GM18517 (cell line): Measurements from ENCODE around the gene PIGN.

Experiments used
- ATAC-seq: cut with Tn5 transposase; IDR thresholded peaks from one replicate; pipeline ENCODE4 v1.9.1; 2021; ENCODE audit warnings: mild to moderate bottlenecking, moderate library complexity; ENCODE audit not compliant: unreplicated experiment

Gene PIGN

DNA sequence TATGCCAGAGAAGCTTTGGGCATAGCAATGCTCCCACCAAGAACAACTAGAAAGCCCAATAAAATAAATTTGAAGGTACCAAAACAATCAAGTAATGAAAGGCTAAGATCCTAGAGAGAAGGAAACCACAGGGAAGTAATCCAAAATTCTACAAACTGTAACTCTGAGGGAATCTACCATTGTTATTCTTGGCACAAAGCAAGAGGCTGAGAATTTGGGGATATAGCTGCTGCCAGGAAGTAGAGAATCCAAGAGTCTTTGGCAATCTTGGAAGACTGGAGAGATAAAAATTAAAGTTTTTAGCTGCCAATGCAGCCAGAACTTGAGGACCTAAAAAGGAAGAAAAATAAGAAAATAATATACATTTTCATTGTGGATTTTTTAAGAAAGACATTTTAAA lies 68.5 kb downstream of the PIGN start:
- ATAC-seq = no peak

DNA sequence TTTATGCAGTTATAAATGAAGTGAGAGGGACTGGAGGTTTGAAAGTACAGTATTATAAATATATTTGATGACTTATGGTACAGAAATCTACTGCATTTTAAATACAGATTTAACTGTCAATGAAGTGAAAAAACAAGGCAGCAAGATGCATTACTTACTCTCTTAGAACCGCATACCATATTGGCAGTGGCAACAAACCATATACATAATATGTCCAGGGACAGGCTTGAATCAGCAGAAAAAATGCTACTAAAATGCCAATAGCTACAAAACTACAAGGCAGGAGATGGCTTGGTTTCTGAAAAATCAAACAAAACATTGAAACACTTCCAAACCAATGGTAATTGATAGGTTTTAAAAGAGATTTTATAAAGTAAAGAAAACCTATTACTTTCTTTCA lies 77.2 kb downstream of the PIGN start:
- ATAC-seq = no peak

DNA sequence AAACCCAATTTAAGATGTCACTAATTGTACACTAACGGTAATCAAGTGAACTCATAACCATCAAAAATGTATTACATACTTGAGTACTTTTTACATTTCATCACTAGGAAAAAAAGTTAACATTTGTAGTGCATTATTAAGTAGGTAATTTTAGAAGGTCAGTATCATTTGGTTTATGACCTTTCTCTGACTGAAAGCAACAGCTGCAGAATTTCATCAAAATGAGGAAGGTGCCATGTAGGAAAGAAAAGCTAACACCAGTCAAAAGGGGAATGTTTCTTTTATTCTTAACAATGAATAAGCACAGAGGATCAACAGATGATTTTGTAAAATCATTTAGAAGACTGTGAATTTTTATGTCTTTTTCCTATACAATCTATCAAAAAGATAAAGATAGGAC lies 79.0 kb downstream of the PIGN start:
- ATAC-seq = no peak

GRCh38 chr18:62106271-62106670 lies 80.6 kb downstream of the PIGN start:
- ATAC-seq = no peak

- no peak for ATAC-seq
Observed at GRCh38 chr18:62105376-62105775, 81.5 kb downstream of the PIGN start.

DNA sequence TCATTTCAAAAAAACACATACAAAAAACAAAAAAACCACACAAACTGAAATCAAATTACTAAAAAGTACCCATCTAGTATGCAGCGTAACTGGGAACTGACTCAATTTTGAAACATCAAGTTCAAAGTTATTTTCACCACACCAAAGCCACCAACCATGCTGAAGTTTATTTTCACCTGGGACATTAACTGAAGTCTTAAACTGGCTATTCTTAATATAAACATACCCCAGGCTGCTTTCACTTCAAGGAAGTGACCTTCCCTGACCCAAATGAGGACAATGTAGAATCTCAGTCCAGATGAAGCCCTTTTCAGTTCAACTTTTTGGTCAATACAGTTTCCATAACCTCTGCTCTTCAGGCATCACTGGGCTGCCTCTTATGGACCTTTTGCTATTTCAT lies 84.6 kb downstream of the PIGN start:
- no peak for ATAC-seq

GRCh38 chr18:62101321-62101721 lies 85.5 kb downstream of the PIGN start:
- no peak for ATAC-seq

- no peak for ATAC-seq
Observed at GRCh38 chr18:62098960-62099359, 87.9 kb downstream of the PIGN start.

DNA sequence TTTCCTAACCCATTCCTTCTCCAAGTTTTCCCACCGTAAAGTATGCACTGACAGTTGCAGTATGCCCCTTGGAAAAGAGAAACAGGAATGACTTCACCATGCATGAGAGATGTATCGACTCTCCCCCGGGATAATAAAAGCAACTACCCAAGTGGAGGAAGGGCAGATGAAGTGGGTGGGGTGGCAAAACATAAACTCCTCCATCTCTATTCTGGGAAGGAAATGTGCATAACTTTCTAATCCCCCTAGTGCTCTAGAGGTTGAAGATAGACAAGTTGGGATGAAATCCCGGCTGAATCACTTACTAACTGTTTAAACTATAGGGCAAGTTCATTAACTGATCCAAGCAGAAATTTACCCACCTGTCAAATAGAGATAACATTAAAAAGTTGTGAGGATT lies 89.2 kb downstream of the PIGN start:
- no peak for ATAC-seq

DNA sequence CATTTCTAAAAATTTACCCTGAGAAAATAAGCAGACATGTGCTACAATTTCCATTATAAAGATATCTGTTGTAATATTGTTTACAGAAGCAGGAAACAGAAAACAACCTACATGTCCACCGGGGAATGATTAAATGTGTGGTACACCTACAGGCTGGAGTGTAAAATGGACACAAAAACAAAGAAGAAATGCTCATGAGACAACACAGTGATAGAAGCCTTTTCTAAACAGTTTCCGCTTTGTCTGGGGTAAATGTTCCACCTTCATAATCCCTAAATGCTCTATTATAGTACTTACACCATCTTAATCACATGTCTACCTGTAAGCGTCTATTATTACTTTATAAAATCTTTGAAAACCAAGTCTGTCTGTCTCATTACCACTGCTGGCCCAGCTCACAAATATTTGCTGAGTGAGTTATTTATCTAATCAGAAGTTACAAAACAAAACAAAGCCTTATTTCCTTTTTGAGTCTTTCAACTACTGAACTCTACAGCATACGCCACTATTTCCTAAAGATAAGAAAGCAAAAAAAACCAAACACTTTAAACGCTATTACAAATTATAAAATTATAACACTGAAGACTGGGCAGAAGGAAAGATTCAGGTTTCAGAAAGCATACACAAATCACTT lies 95.3 kb downstream of the PIGN start:
- ATAC-seq = no peak

DNA sequence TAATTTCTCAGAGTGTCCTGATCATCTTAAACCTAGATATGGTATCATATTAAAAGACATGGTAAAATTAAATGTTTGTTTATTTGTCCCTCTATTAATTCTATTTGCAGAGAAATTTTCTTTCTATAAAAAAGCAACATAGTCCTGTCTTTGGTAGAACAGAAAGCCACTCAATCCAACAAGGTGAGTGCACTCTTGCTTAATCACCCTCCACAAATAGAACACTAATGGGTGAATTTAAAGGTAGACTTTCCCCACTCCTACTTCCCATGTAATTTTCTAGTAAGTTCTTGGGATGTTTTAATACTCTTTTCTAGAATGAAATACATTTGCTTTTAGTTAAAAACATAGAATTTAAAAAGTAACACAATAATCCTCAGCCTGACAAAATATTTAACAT lies 97.7 kb downstream of the PIGN start:
- ATAC-seq = no peak

DNA sequence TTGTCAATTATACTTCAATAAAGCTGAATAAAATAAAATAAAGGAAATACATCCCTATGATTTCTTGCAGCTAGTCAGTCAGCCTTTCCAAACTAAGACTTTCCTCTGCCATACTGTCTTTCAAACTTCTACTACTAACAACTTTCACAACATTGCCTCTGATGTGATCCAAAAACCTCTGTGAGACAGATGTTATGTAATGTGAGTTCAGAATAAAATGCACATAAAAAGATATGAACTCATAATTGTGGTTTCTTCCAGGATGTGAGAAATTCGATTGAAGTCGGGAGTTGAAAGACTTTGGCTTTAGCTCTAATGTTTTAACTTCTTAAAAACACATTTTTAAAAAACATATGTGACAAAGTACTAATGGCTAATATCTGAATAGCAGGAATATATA lies 98.7 kb downstream of the PIGN start:
- ATAC-seq = no peak

- no peak for ATAC-seq
Observed at GRCh38 chr18:62085756-62086155, 101.1 kb downstream of the PIGN start.

- no peak for ATAC-seq
Observed at GRCh38 chr18:62081761-62082294, 105.0 kb downstream of the PIGN start.

DNA sequence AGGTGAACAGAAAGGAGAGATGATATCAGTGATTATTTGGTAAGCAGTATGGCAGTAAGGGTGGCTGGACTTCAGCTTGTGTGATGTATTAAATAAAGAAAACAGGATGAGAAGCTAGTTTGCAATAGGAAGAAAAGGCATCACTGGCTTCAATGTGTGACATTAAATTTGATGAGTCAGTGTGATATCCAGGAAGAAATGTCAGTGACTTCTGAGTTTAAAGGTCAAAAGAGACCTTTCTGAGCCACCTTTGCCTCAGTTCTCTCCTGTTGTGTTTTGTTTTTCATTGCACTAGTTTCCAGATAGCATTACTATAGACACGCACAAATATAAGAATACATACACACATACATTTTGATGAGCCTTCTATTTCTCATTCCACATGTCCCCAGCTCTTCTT lies 105.6 kb downstream of the PIGN start:
- ATAC-seq = no peak

DNA sequence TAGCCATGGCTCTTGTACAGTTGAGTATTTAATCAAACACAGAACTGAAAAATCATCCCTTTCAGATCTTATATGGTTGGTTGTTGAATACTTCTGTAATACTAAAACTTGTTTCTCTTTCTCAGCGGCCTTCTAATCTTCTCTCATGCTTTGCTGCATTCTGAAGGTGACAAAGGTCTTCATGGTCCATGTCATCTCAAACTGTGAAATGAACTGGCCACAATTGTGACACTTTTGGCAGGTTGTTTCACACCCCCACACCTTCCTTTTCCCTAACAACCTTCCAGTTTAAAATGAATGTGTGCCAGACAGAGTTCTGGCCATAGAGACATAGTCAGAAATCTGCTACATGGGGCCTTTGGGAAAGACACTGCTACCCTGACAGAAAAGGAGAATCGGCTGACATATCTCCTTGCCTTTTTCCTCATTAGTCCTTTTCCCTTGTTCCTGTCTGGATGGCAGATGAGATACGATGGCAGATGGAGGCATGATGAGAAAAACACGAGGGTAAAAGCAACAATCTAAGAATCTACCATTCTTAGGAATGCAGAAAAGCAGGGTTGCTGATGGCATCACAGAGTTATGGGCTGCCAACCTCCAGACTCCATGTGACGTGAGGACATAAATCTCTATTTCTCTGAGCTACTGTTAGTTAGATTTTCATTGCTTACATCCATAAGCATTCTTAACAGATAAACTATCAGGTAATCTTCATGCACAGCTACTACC lies 106.5 kb downstream of the PIGN start:
- ATAC-seq = no peak

DNA sequence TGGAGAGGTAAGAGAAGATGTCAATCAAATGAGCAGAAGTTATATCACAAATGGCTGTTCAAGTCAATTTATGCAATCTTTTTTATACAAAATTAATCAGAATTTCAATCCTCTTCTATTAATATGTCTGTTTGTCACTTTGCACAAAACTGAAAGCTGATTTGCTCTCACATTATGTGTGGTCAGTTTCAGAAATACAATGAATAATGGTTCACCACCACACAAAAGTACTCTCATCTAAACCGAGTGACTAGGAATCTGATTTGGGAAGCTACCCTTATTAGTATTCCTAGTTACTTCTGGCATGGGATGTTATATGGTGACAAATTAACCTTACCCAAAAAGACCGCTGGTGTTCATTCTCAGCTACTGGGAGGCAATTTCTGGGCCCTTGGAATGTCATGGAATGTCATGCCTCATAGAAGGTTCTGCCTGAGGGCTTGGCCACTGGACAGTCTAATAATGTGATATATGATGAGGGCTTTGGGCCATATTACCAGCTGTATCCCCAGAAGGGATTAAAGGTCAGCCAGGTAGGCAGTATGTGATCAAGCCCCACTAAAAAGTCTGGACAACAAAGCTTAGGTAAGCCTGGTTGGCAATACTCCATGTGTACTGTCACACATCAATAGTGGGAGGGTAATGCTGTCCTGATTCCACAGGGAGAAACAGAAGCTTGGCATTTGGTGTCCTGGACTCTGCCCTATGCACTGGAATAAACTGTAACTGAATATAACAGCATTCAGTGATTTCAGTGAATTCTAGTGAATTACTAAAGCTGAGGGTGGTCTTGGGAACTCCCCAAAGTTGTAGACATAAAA lies 113.2 kb downstream of the PIGN start:
- no peak for ATAC-seq

GRCh38 chr18:62072370-62072769 lies 114.5 kb downstream of the PIGN start:
- ATAC-seq = no peak

- no peak for ATAC-seq
Observed at GRCh38 chr18:62071071-62071470, 115.8 kb downstream of the PIGN start.

- ATAC-seq = no peak
Observed at GRCh38 chr18:62070302-62070701, 116.6 kb downstream of the PIGN start.

GRCh38 chr18:62069556-62069955 lies 117.3 kb downstream of the PIGN start:
- no peak for ATAC-seq
